Osteocyte (in vitro differentiated cells): ENCODE measurements around the gene SLC1A5. TPM values are rescaled to one million over a fixed set of nuclear protein-coding genes. Genes with fewer than 3 reads are reported as not detected.
A peak's percentile ranks its signal among the peaks of the same experiment; 100 is the strongest.
"Not testable (repeated sequence)": the region's sequence is repeated elsewhere in the genome, so short reads cannot be mapped to it uniquely, and the experiment has no call there.

Experiments used
- DNase-seq: peaks from one replicate; pipeline ENCODE4 v3.0.0; 2021; ENCODE audit warnings: mixed read lengths; ENCODE audit not compliant: unreplicated experiment; ENCODE audit errors: extremely low spot score
- H3K27ac Mint-ChIP-seq: one replicate; pipeline ENCODE4 v1.8.0; 2021; ENCODE audit warnings: mild to moderate bottlenecking, mixed read lengths; ENCODE audit not compliant: unreplicated experiment
- H3K27me3 Mint-ChIP-seq: one replicate; pipeline ENCODE4 v1.8.0; 2021; ENCODE audit warnings: mixed read lengths; ENCODE audit not compliant: unreplicated experiment
- H3K36me3 Mint-ChIP-seq: one replicate; pipeline ENCODE4 v1.8.0; 2021; ENCODE audit warnings: mixed read lengths; ENCODE audit not compliant: unreplicated experiment
- H3K4me1 Mint-ChIP-seq: one replicate; pipeline ENCODE4 v1.8.0; 2021; ENCODE audit warnings: mixed read lengths; ENCODE audit not compliant: unreplicated experiment
- H3K4me3 Mint-ChIP-seq: one replicate; pipeline ENCODE4 v1.8.0; 2021; ENCODE audit warnings: mild to moderate bottlenecking, moderate library complexity, mixed read lengths; ENCODE audit not compliant: unreplicated experiment
- H3K9me3 Mint-ChIP-seq: one replicate; pipeline ENCODE4 v1.8.0; 2021; ENCODE audit warnings: mixed read lengths; ENCODE audit not compliant: unreplicated experiment
- CTCF ChIP-seq: fragments of 200-600 bp; sonication (generic); IDR thresholded peaks from 2 replicates; pipeline ENCODE4 v1.5.0; 2021; ENCODE audit warnings: antibody characterized with exemption, mild to moderate bottlenecking, moderate library complexity
- total RNA-seq: library from RNA; stranded (reverse); gene quantifications from 2 replicates; pipeline ENCODE4 v1.2.1, GENCODE V29; 2021

The SLC1A5 gene
- total RNA-seq, 1 donor from 2014 or later, result 313 TPM

GRCh38 chr19:46776927-46777911 is 11.2 kb downstream of the SLC1A5 start:
- Mint-ChIP-seq H3K9me3 (no peaks in the 10 kb centered on the region), H3K4me3 (no peak overlapping the region), H3K27me3 (no peaks in the 10 kb centered on the region), H3K36me3 (peaks cover 47% of the 10 kb centered on the region), H3K4me1 (peaks cover 12% of the 10 kb centered on the region), H3K27ac (no peak overlapping the region)
- TF ChIP-seq CTCF, result no peak
- no peak for DNase-seq

DNA sequence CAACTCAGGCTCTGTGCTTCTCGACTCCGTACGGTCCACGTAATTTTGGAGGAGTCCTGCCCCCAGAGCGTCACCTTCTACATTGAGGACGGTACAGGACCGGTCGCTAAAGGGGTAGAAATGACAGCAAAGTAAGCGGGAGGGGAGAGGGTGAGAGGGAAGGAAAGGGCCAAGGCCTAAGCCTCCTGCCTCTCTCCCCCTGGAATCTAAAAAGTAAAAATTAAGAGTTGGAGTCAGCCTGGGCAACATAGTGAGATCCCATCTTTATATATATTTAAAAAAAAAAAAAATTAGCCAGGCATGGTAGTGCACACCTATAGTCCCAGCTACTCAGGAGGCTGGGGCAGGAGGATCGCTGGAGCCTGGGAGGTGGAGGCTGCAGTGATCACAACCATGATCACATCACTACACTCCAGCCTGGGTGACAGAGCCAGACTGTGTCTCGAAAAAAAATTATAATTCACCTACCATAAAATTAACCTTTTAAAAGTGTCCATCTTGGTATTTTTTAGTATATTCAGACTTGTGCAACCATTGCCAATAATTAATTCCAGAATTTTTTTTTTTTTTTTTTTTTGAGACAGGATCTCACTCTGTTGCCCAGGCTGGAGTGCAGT is 12.6 kb downstream of the SLC1A5 start:
- no peak overlapping the region for H3K4me3 Mint-ChIP-seq

GRCh38 chr19:46773018-46773399 is 15.4 kb downstream of the SLC1A5 start:
- H3K4me3 Mint-ChIP-seq, result no peak overlapping the region
- H3K9me3 Mint-ChIP-seq, result no peaks in the 10 kb centered on the region
- peaks cover 28% of the 10 kb centered on the region for H3K36me3 Mint-ChIP-seq
- no peaks in the 10 kb centered on the region for H3K27me3 Mint-ChIP-seq
- no peak for DNase-seq
- H3K27ac Mint-ChIP-seq, result peak overlapping the region; percentile 31
- H3K4me1 Mint-ChIP-seq, result peaks cover 8% of the 10 kb centered on the region
- TF ChIP-seq CTCF, result no peak

More for the DNA sequence above, 12.6 kb downstream of the SLC1A5 start:
- Mint-ChIP-seq H3K27ac (no peak overlapping the region), H3K36me3 (peaks cover 38% of the 10 kb centered on the region), H3K4me1 (peaks cover 2% of the 10 kb centered on the region), H3K9me3 (no peaks in the 10 kb centered on the region), H3K27me3 (no peaks in the 10 kb centered on the region)
- no peak for TF ChIP-seq CTCF
- DNase-seq, result no peak

DNA sequence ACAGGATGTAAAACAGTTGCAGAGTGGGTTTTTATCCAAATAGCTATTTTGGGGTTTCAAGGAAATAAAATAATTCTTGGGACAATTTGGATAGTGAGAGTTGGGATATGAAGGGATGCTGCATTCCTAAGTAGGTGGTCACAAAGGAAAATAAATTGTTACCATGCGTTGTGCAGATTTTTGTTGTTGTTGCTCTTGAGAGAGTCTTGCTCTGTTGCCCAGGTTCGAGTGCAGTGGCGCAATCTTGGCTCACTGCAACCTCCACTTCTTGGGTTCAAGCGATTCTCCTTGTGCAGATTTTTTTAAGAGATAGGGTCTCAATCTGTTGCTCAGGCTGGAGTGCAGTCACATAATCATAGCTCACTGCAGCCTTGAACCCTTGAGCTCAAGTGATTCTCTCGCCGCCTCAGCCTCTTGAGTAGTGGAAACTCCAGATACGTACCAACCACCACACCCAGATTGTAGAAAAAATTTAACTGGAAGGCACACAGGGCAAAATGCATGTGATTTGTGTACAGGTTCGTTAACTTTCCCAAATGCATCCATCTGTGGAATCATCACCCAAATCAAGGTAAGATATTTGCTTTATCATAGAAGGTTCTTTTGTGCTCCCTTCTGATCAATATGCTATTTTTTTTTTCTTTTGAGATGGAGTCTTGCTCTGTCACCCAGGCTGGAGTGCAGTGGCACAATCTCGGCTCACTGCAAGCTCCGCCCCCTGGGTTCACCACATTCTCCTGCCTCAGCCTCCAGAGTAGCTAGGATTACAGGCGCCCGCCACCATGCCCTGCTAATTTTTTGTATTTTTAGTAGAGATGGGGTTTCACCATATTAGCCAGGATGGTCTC is 16.0 kb downstream of the SLC1A5 start:
- Mint-ChIP-seq H3K4me1 (peaks cover 8% of the 10 kb centered on the region), H3K4me3 (no peak overlapping the region), H3K27ac (peak overlapping the region; percentile 41), H3K9me3 (no peaks in the 10 kb centered on the region), H3K27me3 (no peaks in the 10 kb centered on the region), H3K36me3 (peaks cover 25% of the 10 kb centered on the region)
- DNase-seq, result no peak
- TF ChIP-seq CTCF, result no peak

DNA sequence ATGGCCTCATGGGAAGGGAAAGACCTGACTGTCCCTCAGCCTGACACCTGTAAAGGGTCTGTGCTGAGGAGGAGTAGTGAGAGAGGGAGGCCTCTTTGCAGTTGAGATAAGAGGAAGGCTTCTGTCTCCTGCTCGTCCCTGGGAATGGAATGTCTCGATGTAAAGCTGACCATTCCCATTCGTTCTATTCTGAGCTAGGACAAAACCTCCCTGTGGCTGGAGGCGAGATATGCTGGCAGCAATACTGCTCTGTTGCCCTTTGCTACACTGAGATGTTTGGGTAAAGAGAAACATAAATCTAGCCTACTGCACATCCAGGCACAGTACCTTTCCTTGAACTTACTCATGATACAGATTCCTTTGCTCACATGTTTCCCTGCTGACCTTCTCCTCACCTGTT is 19.6 kb downstream of the SLC1A5 start:
- not testable (repeated sequence) for H3K9me3 Mint-ChIP-seq
- peak overlapping the region; percentile 65 for H3K27ac Mint-ChIP-seq

More for the DNA sequence above, 19.6 kb downstream of the SLC1A5 start:
- not testable (repeated sequence) for H3K4me1 Mint-ChIP-seq, H3K36me3 Mint-ChIP-seq, DNase-seq, H3K27me3 Mint-ChIP-seq, H3K4me3 Mint-ChIP-seq
